Esophagus squamous epithelium (tissue), 4 donors: ENCODE results near the gene RHOBTB1.

Experiments used
- POLR2A ChIP-seq, 4 donors: fragments of 450-650 bp; IDR thresholded peaks; one replicate each; pipeline ENCODE4 v1.6.1; 2017; ENCODE audit warnings: antibody characterized with exemption in 4 of 4, mild to moderate bottlenecking in 4 of 4, moderate library complexity in 3 of 4
- TF ChIP-seq, protein P1 (sequence below), 6 experiments: fragments of 450-650 bp in 4 of 6; fragments of 200-600 bp in 2 of 6; sonication (generic) in 2 of 6; IDR thresholded peaks; one replicate each; pipeline ENCODE4 v1.5.1; 2016 to 2019; ENCODE audit warnings: antibody characterized with exemption in 6 of 6, mild to moderate bottlenecking in 4 of 6, moderate library complexity in 4 of 6

DNA sequence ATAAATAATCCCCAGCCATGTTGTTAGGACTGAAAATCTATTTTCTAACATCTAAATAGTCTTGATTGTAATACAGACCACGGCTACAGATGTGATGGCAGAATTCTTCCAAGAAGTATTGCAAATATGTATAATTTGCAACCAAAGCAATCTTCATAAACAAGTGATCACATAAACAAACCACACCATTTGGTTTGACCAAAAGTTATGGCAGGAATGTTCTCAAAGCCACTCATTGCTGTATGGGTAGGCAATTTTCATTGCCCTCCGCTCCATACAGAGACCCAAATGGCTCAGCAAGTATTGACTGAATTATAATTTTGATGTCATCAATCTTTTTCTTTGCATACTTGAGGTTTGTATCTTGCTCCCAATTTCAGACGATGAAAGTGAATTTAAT lies 19.0 kb upstream of the RHOBTB1 start:
- TF ChIP-seq, protein P1, sequence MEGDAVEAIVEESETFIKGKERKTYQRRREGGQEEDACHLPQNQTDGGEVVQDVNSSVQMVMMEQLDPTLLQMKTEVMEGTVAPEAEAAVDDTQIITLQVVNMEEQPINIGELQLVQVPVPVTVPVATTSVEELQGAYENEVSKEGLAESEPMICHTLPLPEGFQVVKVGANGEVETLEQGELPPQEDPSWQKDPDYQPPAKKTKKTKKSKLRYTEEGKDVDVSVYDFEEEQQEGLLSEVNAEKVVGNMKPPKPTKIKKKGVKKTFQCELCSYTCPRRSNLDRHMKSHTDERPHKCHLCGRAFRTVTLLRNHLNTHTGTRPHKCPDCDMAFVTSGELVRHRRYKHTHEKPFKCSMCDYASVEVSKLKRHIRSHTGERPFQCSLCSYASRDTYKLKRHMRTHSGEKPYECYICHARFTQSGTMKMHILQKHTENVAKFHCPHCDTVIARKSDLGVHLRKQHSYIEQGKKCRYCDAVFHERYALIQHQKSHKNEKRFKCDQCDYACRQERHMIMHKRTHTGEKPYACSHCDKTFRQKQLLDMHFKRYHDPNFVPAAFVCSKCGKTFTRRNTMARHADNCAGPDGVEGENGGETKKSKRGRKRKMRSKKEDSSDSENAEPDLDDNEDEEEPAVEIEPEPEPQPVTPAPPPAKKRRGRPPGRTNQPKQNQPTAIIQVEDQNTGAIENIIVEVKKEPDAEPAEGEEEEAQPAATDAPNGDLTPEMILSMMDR (IDR thresholded peaks at IDR 0.05): no peak
- no peak for TF ChIP-seq POLR2A (IDR thresholded peaks at IDR 0.05)
